HG03066 (cell line): Measurements from ENCODE around the gene FOXA2.

Experiments used
- ATAC-seq: cut with Tn5 transposase; IDR thresholded peaks from one replicate; pipeline ENCODE4 v1.9.1; 2021; ENCODE audit warnings: low read depth; ENCODE audit not compliant: unreplicated experiment

Gene FOXA2

DNA sequence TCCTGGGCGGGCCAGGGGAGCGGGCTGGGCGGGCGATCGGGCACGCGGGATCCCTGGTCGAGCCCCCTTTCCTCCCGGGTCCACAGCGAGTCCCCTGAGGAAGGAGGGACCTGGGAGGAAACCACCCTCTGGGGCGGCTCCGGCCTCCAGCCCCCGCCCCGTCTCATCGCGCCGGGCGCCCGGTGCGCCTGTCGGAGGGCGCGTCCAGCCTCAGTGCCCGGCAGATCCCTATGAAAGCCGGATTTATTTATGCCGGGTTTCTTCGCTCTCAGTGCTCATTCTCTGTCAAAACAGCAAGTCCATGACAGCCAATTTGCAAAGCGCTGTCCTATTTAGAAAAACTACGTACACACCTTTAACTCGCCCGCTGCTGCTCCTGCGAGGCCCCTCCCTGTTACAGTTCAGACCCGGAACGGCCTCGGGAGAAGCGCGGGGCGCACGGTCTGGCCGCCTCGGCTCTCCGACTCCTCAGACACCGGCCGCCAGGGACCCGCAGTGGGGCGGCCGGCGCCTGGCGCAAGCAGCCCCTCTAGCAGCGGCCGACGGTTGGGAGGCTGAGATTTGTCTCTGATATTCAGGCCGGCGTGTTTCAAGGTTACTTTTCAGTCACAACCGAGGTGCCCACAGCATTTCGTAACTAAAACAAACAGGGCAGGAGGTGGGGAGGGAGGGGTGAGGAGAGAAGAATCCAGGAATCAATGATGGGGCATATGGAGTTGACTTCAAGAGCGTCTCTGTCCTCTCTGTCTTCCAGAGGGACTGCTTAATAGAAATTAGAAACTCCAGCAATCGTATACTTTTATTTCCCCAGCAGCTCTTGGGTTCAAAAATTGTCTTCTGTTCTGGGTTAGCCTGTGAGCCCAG is 782 bp upstream of the FOXA2 start:
- no peak for ATAC-seq

- ATAC-seq = no peak
Observed at GRCh38 chr20:22583773-22584521, 425 bp downstream of the FOXA2 start.

GRCh38 chr20:22582964-22583772 is 1.2 kb downstream of the FOXA2 start:
- no peak for ATAC-seq

- ATAC-seq = no peak
Observed at GRCh38 chr20:22582386-22582963, 1.9 kb downstream of the FOXA2 start.

DNA sequence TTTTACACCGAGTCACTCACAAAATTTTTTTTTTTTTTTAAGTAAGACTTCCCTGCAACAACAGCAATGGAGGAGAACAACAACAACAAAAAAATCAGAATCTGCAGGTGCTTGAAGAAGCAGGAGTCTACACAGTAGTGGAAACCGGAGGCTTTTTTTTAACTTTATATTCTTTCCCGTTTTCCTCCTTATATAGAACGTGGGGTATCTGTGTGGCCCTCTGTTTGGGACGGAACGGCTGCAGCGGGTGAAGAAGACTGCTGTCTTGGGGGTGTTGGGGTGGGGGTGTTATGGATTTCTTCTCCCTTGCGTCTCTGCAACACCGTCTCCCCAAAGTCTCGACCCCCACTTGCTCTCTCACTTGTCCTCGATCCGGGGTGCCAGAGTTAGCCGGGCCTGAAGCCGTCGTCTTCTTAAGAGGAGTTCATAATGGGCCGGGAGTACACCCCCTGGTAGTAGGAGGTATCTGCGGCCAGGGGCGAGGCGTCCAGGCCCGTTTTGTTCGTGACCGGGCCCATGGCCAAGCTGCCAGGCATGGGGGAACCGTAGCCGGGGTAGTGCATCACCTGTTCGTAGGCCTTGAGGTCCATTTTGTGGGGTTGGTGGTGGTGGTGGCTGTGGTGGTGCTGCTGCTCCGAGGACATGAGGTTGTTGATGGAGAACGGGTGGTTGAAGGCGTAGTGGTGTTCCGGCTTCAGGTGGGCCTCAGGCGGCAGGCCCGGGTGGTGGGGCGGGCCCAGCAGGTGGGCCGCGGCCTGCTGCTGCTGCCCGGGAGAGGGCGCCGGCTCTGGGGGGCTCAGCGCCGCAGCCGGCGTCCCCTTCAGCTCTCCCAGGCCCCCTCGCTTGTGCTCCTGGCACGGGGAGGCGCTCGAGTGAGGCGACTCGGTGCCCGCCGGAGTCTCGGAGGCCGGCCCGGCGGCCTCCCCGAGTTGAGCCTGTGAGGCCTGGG is 2.7 kb downstream of the FOXA2 start:
- ATAC-seq = no peak

GRCh38 chr20:22579711-22580697 is 4.4 kb downstream of the FOXA2 start:
- ATAC-seq = no peak

- ATAC-seq = no peak
Observed at GRCh38 chr20:22579119-22579427, 5.3 kb downstream of the FOXA2 start.

- ATAC-seq = no peak
Observed at GRCh38 chr20:22578221-22579118, 5.9 kb downstream of the FOXA2 start.

GRCh38 chr20:22577515-22578220 is 6.7 kb downstream of the FOXA2 start:
- ATAC-seq = no peak

DNA sequence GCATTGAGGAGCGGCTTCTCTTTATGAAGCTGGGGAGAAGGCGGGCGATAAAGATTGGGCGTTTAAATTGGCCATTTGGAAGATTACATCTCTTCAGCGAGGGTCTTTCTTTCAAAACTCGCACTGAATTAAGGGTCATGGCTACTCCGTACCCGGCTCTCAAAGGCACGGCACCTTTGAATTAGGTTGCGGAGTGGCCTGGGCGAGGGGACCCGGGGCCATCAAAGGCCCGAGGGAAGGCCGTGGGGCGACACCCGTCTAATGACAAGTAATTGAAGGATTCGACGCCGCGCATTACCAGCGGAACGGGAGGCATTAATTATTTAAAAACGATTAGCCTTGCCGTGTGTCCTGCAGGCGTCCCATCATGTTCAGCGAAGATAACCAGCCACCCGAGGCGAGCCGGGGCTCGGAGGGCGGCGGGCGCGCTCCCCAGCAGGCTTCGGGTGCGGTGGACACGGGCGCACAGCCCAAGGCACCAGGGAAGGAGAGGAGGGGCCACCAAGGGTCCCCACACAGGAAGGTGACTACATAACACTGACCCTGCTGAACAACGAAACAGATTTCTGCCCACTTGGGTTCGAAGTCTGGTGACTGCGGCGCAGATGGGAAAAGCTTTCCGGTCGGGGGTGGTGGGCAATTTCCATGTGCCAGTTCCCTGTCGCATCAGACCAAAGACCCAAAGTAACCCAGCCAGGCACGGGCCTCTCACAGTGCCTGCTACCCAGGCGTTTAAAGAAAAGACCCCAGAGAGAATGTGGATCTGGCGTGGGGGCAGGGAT is 7.4 kb downstream of the FOXA2 start:
- no peak for ATAC-seq

DNA sequence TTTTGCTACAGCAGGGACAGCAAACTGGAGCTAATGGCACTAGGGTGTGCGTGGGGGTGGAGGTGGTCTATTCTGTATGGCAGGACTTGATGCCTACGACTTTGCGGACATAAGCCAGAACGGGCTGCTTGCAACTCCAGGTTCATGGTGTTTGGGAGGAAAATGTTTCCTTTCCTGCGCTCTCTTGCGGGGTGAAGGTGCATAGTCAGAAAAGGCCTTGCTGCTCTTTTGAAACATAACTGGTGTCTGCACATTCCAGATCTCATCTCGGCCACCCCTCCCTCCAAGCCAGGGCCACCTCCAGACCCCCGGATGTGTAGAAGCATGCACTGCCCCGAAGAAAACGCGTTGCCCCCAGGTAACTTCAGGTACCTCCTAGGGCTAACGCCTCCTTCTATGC is 8.1 kb downstream of the FOXA2 start:
- ATAC-seq = no peak

DNA sequence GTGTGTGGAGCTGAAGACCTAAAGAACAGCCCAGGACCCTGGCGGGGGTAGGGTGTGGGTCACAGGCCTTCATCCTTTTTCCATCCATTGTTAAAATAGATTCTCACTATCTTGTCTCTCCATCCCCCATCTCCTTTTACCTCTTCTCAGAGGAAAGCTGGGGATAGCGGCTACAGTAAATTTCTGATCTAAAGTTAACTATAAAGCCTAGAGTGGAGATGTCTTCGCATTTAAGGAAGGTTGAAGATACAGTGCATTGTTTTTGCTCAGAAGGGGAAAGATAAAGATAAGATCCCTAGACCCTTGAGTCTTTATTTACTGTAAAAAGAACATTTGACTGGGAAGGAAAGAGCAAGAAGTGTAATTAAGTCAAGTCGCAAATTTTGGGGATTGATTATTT is 8.6 kb downstream of the FOXA2 start:
- ATAC-seq = no peak

DNA sequence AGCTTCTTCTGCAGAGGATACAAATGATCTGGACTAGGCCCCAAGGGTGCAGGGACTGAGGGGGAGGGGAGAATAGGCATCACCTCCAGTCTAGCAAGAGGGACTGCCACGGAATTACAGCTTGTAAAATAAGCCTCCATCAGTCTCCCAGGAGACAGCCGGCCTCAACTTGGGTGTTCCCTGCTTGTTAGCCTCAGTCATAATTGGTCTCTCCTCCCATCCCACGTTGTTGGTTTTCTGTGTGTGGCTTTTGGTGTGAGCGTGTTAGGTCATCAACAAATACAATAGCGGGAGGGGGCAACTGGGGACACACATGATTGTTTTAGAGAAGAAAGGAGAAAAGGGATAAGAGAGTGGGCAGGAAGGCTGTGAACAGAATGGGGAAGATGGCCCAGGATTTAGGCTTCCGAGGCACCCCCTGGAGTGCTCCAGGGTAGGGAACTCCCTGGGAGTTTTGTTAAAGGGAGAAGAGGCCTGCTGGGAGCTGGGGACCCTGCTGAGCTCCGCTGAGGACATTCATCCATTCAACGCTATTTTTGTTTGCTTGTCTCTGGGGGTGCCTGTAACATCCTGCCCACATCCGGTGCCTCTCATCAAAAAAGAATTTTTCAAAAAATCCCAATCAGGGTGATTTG is 9.2 kb downstream of the FOXA2 start:
- ATAC-seq = no peak

DNA sequence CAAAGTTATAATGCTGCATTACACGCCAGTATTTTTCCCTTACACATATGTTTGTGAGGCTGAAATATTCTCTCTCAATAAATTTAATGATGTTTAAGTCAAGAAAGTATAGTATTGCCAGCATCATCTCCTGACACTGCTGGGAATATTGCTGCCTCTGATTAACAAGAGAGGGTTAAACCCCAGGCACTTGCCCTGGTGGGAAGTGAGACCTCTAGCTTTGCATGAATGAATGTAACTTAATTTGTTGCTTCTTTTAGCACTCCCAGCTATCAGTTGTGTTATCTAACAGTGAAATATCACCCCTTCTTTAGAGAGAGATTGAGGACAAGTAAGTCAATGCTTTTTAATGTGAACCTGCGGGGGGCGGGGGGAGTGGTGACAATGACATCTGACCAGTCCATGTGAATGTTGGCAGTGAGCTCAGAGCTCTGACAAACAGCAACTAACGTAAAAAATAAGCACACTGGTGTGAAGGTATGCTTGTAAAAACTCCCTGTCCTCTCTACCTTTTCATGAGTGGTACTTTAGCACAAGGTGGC is 9.8 kb downstream of the FOXA2 start:
- ATAC-seq = no peak

GRCh38 chr20:22572491-22572890 is 11.9 kb downstream of the FOXA2 start:
- no peak for ATAC-seq

DNA sequence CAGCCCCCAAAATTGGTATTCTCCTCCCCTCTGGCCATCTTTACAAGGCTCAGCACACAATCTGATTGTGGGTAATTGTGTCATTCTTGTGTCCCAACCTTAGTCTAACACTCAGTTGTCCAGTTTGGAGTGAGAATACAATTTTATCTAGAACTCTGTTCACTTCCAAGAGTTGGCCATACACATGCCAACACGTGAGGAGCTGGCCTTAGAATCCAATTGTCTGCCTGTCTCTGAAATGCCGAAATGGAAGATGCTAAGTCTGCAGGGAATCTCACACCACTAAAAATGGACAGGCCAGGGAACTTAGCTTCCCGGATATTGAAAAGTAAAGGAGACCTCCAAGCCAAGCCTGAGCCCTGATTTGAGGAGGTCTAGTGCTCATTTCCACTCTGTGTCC is 12.3 kb downstream of the FOXA2 start:
- no peak for ATAC-seq
